Naive thymus-derived CD4-positive, alpha-beta T cell (primary cell): ENCODE measurements around the gene MSLN. TPM values are rescaled to one million over a fixed set of nuclear protein-coding genes. Genes with fewer than 3 reads are reported as not detected.

Experiments
- ATAC-seq: fragments of 150-1000 bp; cut with Tn5 transposase; 2 replicates; pipeline ENCODE4 v1.10.0; 2021; ENCODE audit warnings: mild to moderate bottlenecking, moderate library complexity
- CTCF ChIA-PET: fragments of 350-600 bp; sonication (Branson Sonifier 250); formaldehyde crosslinking; loops from one replicate; lab custom pipeline; 2021; ENCODE audit warnings: antibody characterized with exemption; lab: Charles Lee
- POLR2A ChIA-PET: fragments of 350-600 bp; sonication (Branson Sonifier 250); formaldehyde crosslinking; loops from one replicate; lab custom pipeline; 2021; ENCODE audit warnings: antibody characterized with exemption, inconsistent platforms; lab: Charles Lee
- DNase-seq, 9 donors: peaks; one replicate each; pipeline versions ENCODE4 v3.0.0 to v3.0.0-alpha.2; 2020 to 2022; ENCODE audit warnings: mixed read lengths in 1 of 9
- H3K27ac ChIP-seq: one replicate; pipeline ENCODE4 v1.7.0; 2013; ENCODE audit warnings: mild to moderate bottlenecking, low read depth, low read length, moderate library complexity
- H3K27me3 ChIP-seq, 2 donors: one replicate each; pipeline ENCODE4 v1.7.0; 2013; ENCODE audit warnings: low read length in 2 of 2, mild to moderate bottlenecking in 2 of 2, moderate library complexity in 2 of 2; ENCODE audit not compliant: control insufficient read depth in 2 of 2, insufficient read depth in 2 of 2
- H3K36me3 ChIP-seq, 3 experiments: 1 replicate in 2 of 3; 2 replicates in 1 of 3; pipeline ENCODE4 v1.7.0; 2013; ENCODE audit warnings: low read length in 3 of 3, mild to moderate bottlenecking in 3 of 3, moderate library complexity in 1 of 3; ENCODE audit not compliant: insufficient read depth in 3 of 3, control insufficient read depth in 2 of 3
- H3K4me1 ChIP-seq, 2 donors: one replicate each; pipeline ENCODE4 v1.7.0; 2013; ENCODE audit warnings: low read length in 2 of 2, mild to moderate bottlenecking in 2 of 2, moderate library complexity in 1 of 2; ENCODE audit not compliant: control insufficient read depth in 2 of 2, insufficient read depth in 2 of 2
- H3K4me3 ChIP-seq: 2 replicates; pipeline ENCODE4 v1.7.0; 2013; ENCODE audit warnings: mild to moderate bottlenecking, low read length
- H3K9me3 ChIP-seq, 3 experiments: 1 replicate in 2 of 3; 2 replicates in 1 of 3; pipeline ENCODE4 v1.7.0; 2013; ENCODE audit warnings: low read length in 3 of 3; ENCODE audit not compliant: control insufficient read depth in 2 of 3
- H3K27ac Mint-ChIP-seq, 9 donors: one replicate each; pipeline ENCODE4 v1.8.0; 2020 to 2022; ENCODE audit warnings: mixed read lengths in 9 of 9, mild to moderate bottlenecking in 8 of 9, moderate library complexity in 5 of 9, inconsistent platforms in 2 of 9
- H3K27me3 Mint-ChIP-seq, 5 donors: one replicate each; pipeline ENCODE4 v1.8.0; 2021 to 2022; ENCODE audit warnings: mixed read lengths in 5 of 5, mild to moderate bottlenecking in 1 of 5
- H3K36me3 Mint-ChIP-seq, 5 donors: one replicate each; pipeline ENCODE4 v1.8.0; 2020 to 2022; ENCODE audit warnings: mixed read lengths in 5 of 5, mild to moderate bottlenecking in 3 of 5, inconsistent platforms in 1 of 5
- H3K4me1 Mint-ChIP-seq, 7 donors: one replicate each; pipeline ENCODE4 v1.8.0; 2020 to 2022; ENCODE audit warnings: mixed read lengths in 7 of 7, mild to moderate bottlenecking in 3 of 7, inconsistent platforms in 1 of 7
- H3K4me3 Mint-ChIP-seq, 10 donors: one replicate each; pipeline ENCODE4 v1.8.0; 2020 to 2022; ENCODE audit warnings: mild to moderate bottlenecking in 10 of 10, mixed read lengths in 10 of 10, moderate library complexity in 6 of 10, inconsistent platforms in 2 of 10
- H3K9me3 Mint-ChIP-seq, 11 donors: one replicate each; pipeline ENCODE4 v1.8.0; 2020 to 2022; ENCODE audit warnings: mixed read lengths in 11 of 11, mild to moderate bottlenecking in 4 of 11, inconsistent platforms in 1 of 11, moderate library complexity in 1 of 11
- intact Hi-C, 2 donors: fragments of 100-400 bp; cut with micrococcal nuclease; formaldehyde crosslinking; loops; one replicate each; pipeline ENCODE4 v1.15.1; 2023
- polyA plus RNA-seq, 2 donors: library from polyadenylated mRNA; unstranded; fragments of 300-500 nt; fragmentation: Illumina TruSeq; gene quantifications; one replicate each; pipeline ENCODE4 v1.2.3, GENCODE V29; 2021
- total RNA-seq, 6 experiments: library from RNA in 5 of 6; stranded (reverse) in 5 of 6; gene quantifications; 1 replicate in 5 of 6; 2 replicates in 1 of 6; pipeline ENCODE4 v1.2.3 and lab custom pipeline; 2021 to 2026

MSLN gene
- total and polyA plus RNA-seq, 7 experiments from 2014 or later = 0.64 TPM; not detected in 6

DNA sequence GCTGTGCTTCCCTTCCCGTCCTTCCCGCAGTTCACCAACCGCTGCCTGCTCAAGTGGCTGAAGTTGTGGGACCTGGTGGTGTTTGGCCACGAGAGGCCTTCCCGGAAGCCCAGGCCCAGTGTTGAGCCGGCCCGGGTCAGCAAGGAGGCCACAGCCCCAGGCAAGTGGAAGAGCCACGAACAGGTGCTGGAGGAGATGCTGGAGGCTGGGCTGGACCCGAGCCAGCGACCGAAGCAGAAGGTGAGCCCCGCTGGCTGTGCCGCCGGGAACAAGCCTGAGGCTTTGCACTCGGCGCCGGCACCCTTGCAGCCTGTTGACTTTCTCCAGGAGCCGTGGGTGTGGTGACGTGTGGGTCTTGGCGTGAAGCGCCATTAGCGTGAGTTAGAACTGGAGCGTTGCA lies 30.6 kb downstream of the MSLN start:
- DNase-seq = no peak
- H3K4me3 Mint-ChIP-seq = peak overlapping the region in 3 of 10 donors; percentile 4 to 25 (median 17)
- Histone ChIP-seq H3K4me1 (peaks cover 5 to 8% of the 10 kb centered on the region in 2 donors), H3K36me3 (peaks cover 0 to 26% (median 0%) of the 10 kb centered on the region in 3 experiments), H3K27me3 (no peaks in the 10 kb centered on the region), H3K27ac (no peak overlapping the region), H3K4me3 (no peak overlapping the region), H3K9me3 (no peaks in the 10 kb centered on the region)
- peaks cover 0 to 6% (median 0%) of the 10 kb centered on the region in 5 donors for H3K36me3 Mint-ChIP-seq
- POLR2A ChIA-PET = no interaction called here
- ATAC-seq = no peak
- peaks cover 0 to 2% (median 0%) of the 10 kb centered on the region in 11 donors for H3K9me3 Mint-ChIP-seq
- CTCF ChIA-PET = no interaction called here
- no peak overlapping the region for H3K27ac Mint-ChIP-seq
- intact Hi-C loops = no loop called here
- H3K27me3 Mint-ChIP-seq = no peaks in the 10 kb centered on the region
- peaks cover 0 to 9% (median 4%) of the 10 kb centered on the region in 7 donors for H3K4me1 Mint-ChIP-seq

GRCh38 chr16:792221-792995 lies 31.9 kb downstream of the MSLN start:
- H3K36me3 ChIP-seq = peaks cover 0 to 20% (median 0%) of the 10 kb centered on the region in 3 experiments
- CTCF ChIA-PET = no interaction called here
- POLR2A ChIA-PET = no interaction called here
- DNase-seq (no peak), ATAC-seq (no peak)
- H3K4me1 ChIP-seq = peaks cover 3% of the 10 kb centered on the region in 2 donors
- H3K27ac ChIP-seq = no peak overlapping the region
- Mint-ChIP-seq H3K36me3 (peaks cover 0 to 6% (median 0%) of the 10 kb centered on the region in 5 donors), H3K27me3 (no peaks in the 10 kb centered on the region), H3K9me3 (no peaks in the 10 kb centered on the region), H3K27ac (no peak overlapping the region), H3K4me1 (peaks cover 0 to 4% (median 0%) of the 10 kb centered on the region in 7 donors), H3K4me3 (no peak overlapping the region)
- no peak overlapping the region for H3K4me3 ChIP-seq
- intact Hi-C loops = no loop called here
- H3K27me3 ChIP-seq = no peaks in the 10 kb centered on the region
- no peaks in the 10 kb centered on the region for H3K9me3 ChIP-seq

DNA sequence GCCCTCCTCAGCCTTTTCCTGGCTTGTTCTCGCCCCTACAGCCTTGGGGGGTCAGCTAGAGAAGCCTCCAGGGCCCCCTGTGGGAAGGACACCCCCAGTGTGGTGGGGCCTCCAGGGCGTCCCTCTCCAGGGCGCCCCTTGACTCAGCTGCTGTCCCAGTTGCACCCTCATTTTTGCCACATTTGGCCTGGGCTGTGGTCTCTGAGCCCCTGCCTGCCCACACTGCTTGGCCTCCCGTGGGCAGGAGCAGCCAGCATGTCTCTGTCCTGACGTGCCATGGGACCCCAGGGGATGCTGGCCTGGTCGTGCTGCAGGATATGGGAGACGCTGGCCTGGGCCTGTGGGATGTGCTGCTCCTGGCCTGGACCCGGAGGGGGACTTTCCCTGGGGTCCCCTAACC lies 32.9 kb downstream of the MSLN start:
- ChIA-PET POLR2A (no interaction called here), CTCF (interaction anchor here (0.6 kb wide), 1 partner anchor 87 kb away, joined by 3 read pairs; no protein-coding TSS in a partner anchor)
- Mint-ChIP-seq H3K36me3 (peaks cover 0 to 6% (median 0%) of the 10 kb centered on the region in 5 donors), H3K4me1 (peaks cover 0 to 4% (median 0%) of the 10 kb centered on the region in 7 donors), H3K27ac (no peak overlapping the region), H3K27me3 (peaks cover 0 to 1% (median 0%) of the 10 kb centered on the region in 5 donors), H3K9me3 (peaks cover 0 to 2% (median 0%) of the 10 kb centered on the region in 11 donors), H3K4me3 (no peak overlapping the region)
- Histone ChIP-seq H3K4me1 (no peaks in the 10 kb centered on the region), H3K27me3 (no peaks in the 10 kb centered on the region), H3K36me3 (peaks cover 0 to 18% (median 0%) of the 10 kb centered on the region in 3 experiments), H3K9me3 (no peaks in the 10 kb centered on the region), H3K27ac (no peak overlapping the region), H3K4me3 (no peak overlapping the region)
- DNase-seq (no peak), ATAC-seq (no peak)
- intact Hi-C loops = no loop called here

DNA sequence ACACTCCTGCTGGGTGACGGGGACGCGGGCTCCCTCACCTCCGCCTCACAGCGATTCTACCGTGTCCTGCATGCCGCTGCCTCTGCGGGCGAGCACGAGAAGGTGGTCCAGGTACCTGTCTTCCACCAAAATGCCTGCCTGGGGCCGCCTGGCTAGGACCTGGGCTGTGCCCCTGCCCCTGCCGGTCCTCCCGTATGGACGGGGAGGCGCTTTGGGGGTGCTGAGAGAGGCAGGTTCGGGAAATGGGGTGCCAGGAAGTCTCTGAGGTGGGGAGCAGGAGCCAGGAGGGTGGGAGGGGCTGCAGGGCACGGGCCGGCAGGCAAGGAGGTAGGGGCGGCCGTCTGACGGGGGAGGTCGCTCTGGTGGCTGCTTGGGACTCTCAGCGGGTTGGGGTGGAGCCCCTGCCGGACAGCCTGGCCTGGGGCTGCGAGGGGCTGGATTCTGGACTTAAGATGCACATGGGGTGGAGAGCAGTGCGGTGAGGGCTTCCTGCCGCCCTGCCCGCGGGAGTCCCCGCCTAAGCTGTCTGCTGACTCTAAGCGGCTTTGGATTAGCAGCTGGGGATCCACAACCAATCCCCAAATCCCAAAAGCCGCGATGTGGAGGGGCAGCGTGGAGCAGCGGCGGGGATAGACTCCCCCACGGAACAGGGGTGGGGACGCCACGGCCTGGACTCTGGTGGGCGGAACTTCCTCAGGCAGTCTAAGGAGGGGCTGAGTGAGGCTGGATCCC lies 33.7 kb downstream of the MSLN start:
- H3K27ac ChIP-seq = no peak overlapping the region
- Mint-ChIP-seq H3K36me3 (peaks cover 0 to 6% (median 0%) of the 10 kb centered on the region in 5 donors), H3K9me3 (peaks cover 0 to 2% (median 0%) of the 10 kb centered on the region in 11 donors), H3K27ac (no peak overlapping the region), H3K4me1 (peaks cover 0 to 4% (median 0%) of the 10 kb centered on the region in 7 donors), H3K27me3 (peaks cover 0 to 8% (median 0%) of the 10 kb centered on the region in 5 donors), H3K4me3 (no peak overlapping the region)
- no peaks in the 10 kb centered on the region for H3K9me3 ChIP-seq
- DNase-seq (no peak), ATAC-seq (no peak)
- ChIA-PET POLR2A (no interaction called here), CTCF (no interaction called here)
- intact Hi-C loops = no loop called here
- H3K27me3 ChIP-seq = no peaks in the 10 kb centered on the region
- H3K4me1 ChIP-seq = no peaks in the 10 kb centered on the region
- peaks cover 0 to 18% (median 0%) of the 10 kb centered on the region in 3 experiments for H3K36me3 ChIP-seq
- H3K4me3 ChIP-seq = no peak overlapping the region

DNA sequence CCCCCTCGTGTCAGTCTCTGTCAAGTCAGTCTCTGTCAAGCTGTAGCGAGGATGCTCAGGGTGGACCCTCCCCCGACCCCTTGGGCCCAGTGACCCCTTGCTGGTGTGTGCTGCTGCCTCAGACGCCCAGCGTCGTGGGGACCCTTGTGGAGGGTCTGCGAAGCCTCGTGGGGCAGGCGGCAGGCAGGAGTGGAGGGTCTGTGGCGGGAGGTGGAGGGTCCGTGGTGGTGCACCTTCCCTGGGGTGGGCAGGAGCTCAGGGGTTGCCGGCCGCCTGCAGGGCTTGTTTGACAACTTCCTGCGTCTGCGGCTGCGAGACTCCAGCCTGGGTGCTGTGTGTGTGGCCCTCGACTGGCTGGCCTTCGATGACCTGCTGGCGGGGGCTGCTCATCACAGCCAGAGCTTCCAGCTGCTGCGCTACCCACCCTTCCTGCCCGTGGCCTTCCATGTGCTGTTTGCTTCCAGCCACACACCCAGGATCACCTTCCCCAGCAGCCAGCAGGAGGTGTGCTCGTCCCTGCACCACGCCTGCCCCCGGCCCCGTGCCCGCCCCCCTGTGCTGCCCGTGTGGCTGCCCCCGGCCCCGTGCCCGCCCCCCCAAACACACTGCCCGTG lies 34.4 kb downstream of the MSLN start:
- no peaks in the 10 kb centered on the region for H3K27me3 ChIP-seq
- Mint-ChIP-seq H3K9me3 (peaks cover 0 to 2% (median 0%) of the 10 kb centered on the region in 11 donors), H3K4me3 (no peak overlapping the region), H3K27me3 (peaks cover 0 to 8% (median 0%) of the 10 kb centered on the region in 5 donors), H3K36me3 (peaks cover 0 to 6% (median 0%) of the 10 kb centered on the region in 5 donors), H3K27ac (no peak overlapping the region), H3K4me1 (peaks cover 0 to 4% (median 0%) of the 10 kb centered on the region in 7 donors)
- ChIA-PET POLR2A (no interaction called here), CTCF (interaction anchor here (0.6 kb wide), 1 partner anchor 59 kb away, joined by 5 read pairs; no protein-coding TSS in a partner anchor)
- H3K9me3 ChIP-seq = no peaks in the 10 kb centered on the region
- no peaks in the 10 kb centered on the region for H3K4me1 ChIP-seq
- DNase-seq = no peak
- H3K27ac ChIP-seq = no peak overlapping the region
- H3K4me3 ChIP-seq = no peak overlapping the region
- ATAC-seq = no peak
- peaks cover 0 to 18% (median 0%) of the 10 kb centered on the region in 3 experiments for H3K36me3 ChIP-seq
- intact Hi-C loops = no loop called here

DNA sequence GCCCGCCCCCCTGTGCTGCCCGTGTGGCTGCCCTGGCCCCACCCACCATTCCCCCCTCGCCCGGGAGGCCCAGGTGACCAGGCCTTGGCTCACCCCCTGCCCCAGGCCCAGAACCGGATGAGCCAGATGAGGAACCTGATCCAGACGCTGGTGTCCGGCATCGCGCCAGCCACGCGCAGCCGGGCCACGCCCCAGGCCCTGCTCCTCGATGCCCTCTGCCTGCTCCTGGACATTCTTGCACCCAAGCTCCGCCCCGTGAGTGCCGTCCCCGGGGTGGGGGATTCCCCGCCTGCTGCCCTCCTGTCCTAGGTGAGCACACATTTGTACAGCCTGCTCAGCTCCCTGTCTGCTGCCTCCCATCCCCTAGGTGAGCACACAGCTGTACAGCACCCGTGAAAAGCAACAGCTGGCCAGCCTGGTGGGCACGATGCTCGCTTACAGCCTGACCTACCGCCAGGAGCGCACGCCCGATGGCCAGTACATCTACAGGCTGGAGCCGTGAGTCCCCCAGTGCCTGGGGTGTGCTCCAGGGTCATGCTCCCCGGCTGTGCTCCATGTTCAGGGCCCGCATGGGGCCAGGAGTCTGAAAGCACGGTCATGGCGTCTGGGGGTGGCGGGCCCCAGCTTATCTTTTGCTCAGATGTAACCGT lies 35.2 kb downstream of the MSLN start:
- Histone ChIP-seq H3K36me3 (peaks cover 0 to 18% (median 0%) of the 10 kb centered on the region in 3 experiments), H3K27me3 (no peaks in the 10 kb centered on the region), H3K4me1 (no peaks in the 10 kb centered on the region), H3K4me3 (no peak overlapping the region), H3K27ac (no peak overlapping the region), H3K9me3 (no peaks in the 10 kb centered on the region)
- H3K9me3 Mint-ChIP-seq = peaks cover 0 to 2% (median 0%) of the 10 kb centered on the region in 11 donors
- peak overlapping the region in 1 of 9 donors; percentile 72 for H3K27ac Mint-ChIP-seq
- ChIA-PET POLR2A (no interaction called here), CTCF (interaction anchor here (0.6 kb wide), 2 partner anchors 31 to 59 kb away, joined by 3 to 5 read pairs; no protein-coding TSS in a partner anchor)
- H3K4me1 Mint-ChIP-seq = peaks cover 0 to 4% (median 0%) of the 10 kb centered on the region in 7 donors
- H3K36me3 Mint-ChIP-seq = peaks cover 0 to 6% (median 0%) of the 10 kb centered on the region in 5 donors
- ATAC-seq = no peak
- intact Hi-C loops = no loop called here
- no peak for DNase-seq
- H3K4me3 Mint-ChIP-seq = no peak overlapping the region
- peaks cover 0 to 8% (median 0%) of the 10 kb centered on the region in 5 donors for H3K27me3 Mint-ChIP-seq
